H1 (cell line): ENCODE results near the gene GJC2. TPM values are rescaled to one million over a fixed set of nuclear protein-coding genes. Genes with fewer than 3 reads are reported as not detected.

Experiments
- EGR1 ChIP-seq: IDR thresholded peaks from 2 replicates; pipeline ENCODE4 v1.6.1; 2011; ENCODE audit warnings: low read depth, low read length, borderline replicate concordance
- POLR2A ChIP-seq, 2 experiments: IDR thresholded peaks; 1 replicate in 1 of 2; 2 replicates in 1 of 2; pipeline ENCODE4 v1.6.1; 2011; ENCODE audit warnings: low read depth in 2 of 2, low read length in 2 of 2, mild to moderate bottlenecking in 2 of 2; ENCODE audit errors: control extremely low read depth in 1 of 2
- RXRA ChIP-seq: IDR thresholded peaks from 2 replicates; pipeline ENCODE4 v1.6.1; 2011; ENCODE audit warnings: low read depth, mild to moderate bottlenecking, low read length, moderate library complexity; ENCODE audit not compliant: insufficient read depth
- SAP30 ChIP-seq: fragments of 300-600 bp; sonication (generic); IDR thresholded peaks from 2 replicates; pipeline ENCODE4 v1.7.1; 2012; ENCODE audit warnings: low read length, moderate library complexity, mild to moderate bottlenecking, inconsistent platforms; ENCODE audit not compliant: insufficient read depth, insufficient replicate concordance
- SP4 ChIP-seq: IDR thresholded peaks from 2 replicates; pipeline ENCODE4 v1.6.1; 2012; ENCODE audit warnings: low read length, inconsistent platforms
- polyA plus RNA-seq, 7 experiments: library from polyadenylated mRNA; depleted of rRNA in 3 of 7; stranded (reverse) in 5 of 7; unstranded in 2 of 7; fragments of >200 nt in 5 of 7; fragments of 200-250 nt in 2 of 7; gene quantifications; 1 replicate in 5 of 7; 2 replicates in 1 of 7; 4 replicates in 1 of 7; pipeline versions ENCODE4 v1.2.1 to v1.2.3, GENCODE V29; 2011 to 2013; ENCODE audit warnings: missing spikeins in 2 of 7, mixed read lengths in 2 of 7
- total RNA-seq: library from RNA; stranded (reverse); fragmentation: NEBNext Ultra II Directional; extraction: Animal tissue kit (Norgen Biotek cat#: 25700); gene quantifications from 2 replicates; pipeline ENCODE4 v1.2.1, GENCODE V29; 2021
- TF ChIP-seq, protein P1 (sequence below): IDR thresholded peaks from 2 replicates; pipeline ENCODE4 v1.6.1; 2012; ENCODE audit warnings: low read length, inconsistent platforms

GJC2 gene
- total and polyA plus RNA-seq, 2 of the 8 experiments (the other 6 are each of a cell fraction or from before 2014, with no cell fraction given) = 0.17 to 0.54 TPM

- TF ChIP-seq, protein P1, sequence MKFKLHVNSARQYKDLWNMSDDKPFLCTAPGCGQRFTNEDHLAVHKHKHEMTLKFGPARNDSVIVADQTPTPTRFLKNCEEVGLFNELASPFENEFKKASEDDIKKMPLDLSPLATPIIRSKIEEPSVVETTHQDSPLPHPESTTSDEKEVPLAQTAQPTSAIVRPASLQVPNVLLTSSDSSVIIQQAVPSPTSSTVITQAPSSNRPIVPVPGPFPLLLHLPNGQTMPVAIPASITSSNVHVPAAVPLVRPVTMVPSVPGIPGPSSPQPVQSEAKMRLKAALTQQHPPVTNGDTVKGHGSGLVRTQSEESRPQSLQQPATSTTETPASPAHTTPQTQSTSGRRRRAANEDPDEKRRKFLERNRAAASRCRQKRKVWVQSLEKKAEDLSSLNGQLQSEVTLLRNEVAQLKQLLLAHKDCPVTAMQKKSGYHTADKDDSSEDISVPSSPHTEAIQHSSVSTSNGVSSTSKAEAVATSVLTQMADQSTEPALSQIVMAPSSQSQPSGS = no peak
- TF ChIP-seq SP4 (no peak), EGR1 (no peak), POLR2A (IDR thresholded peaks at IDR 0.05; ENCODE audit: control extremely low read depth in 1 of 2, low read depth in 2 of 2, low read length in 2 of 2) (no peak), SAP30 (no peak), RXRA (no peak)
Observed at GRCh38 chr1:228123505-228123904, 26.2 kb upstream of the GJC2 start (continued).
